Measurements from ENCODE around the gene CEP192.

CEP192 gene

GRCh38 chr18:13120255-13120654 is 129.1 kb downstream of the CEP192 start:
- Histone ChIP-seq H3K4me3 (ENCODE audit: low read depth, low read length) (no peak overlapping the region), H3K36me3 (ENCODE audit: control insufficient read depth in 2 of 2, insufficient read depth in 1 of 2, low read length in 2 of 2) (peaks cover 31 to 38% of the 10 kb centered on the region in 2 experiments), H3K27ac (ENCODE audit: extremely low read depth, low read depth, low read length) (no peak overlapping the region), H3K4me1 (ENCODE audit: control insufficient read depth, insufficient read depth, low read length) (no peaks in the 10 kb centered on the region), H3K9me3 (ENCODE audit: control insufficient read depth, insufficient read depth, low read depth, low read length) (no peaks in the 10 kb centered on the region)
- no peak for TF ChIP-seq HOXC10 (CRISPR knock-in tag; IDR thresholded peaks at IDR 0.05)
- TF ChIP-seq ZNF768 (tag by site-specific recombination; IDR thresholded peaks at IDR 0.05): no peak
- TF ChIP-seq ZNF37A (tag by site-specific recombination; IDR thresholded peaks at IDR 0.05): no peak
- TF ChIP-seq ZNF585B (tag by site-specific recombination; IDR thresholded peaks at IDR 0.05): no peak
- TF ChIP-seq BCL11A (tag by site-specific recombination; IDR thresholded peaks at IDR 0.05; ENCODE audit: low read depth): no peak
- TF ChIP-seq ZNF404 (tag by site-specific recombination; IDR thresholded peaks at IDR 0.05): no peak
- ChIA-PET POLR2A (no interaction called here), CTCF (no interaction called here)

GRCh38 chr18:13120983-13121441 is 129.8 kb downstream of the CEP192 start:
- peaks cover 29 to 34% of the 10 kb centered on the region in 2 experiments for H3K36me3 ChIP-seq (ENCODE audit: control insufficient read depth in 2 of 2, insufficient read depth in 1 of 2, low read length in 2 of 2)
- ChIA-PET POLR2A (no interaction called here), CTCF (interaction anchor here (0.6 to 1.9 kb wide), 3 partner anchors 8 to 38 kb away, joined by 3 to 6 read pairs (median 5); no protein-coding TSS in a partner anchor)
- no peak overlapping the region for H3K4me3 ChIP-seq (ENCODE audit: low read depth, low read length)
- no peaks in the 10 kb centered on the region for H3K4me1 ChIP-seq (ENCODE audit: control insufficient read depth, insufficient read depth, low read length)
- H3K9me3 ChIP-seq (ENCODE audit: control insufficient read depth, insufficient read depth, low read depth, low read length): no peaks in the 10 kb centered on the region
- no peak overlapping the region for H3K27ac ChIP-seq (ENCODE audit: extremely low read depth, low read depth, low read length)
- TF ChIP-seq ZNF426 (tag by site-specific recombination; IDR thresholded peaks at IDR 0.05): no peak
- TF ChIP-seq ZFP3 (tag by site-specific recombination; IDR thresholded peaks at IDR 0.05; ENCODE audit: low read depth): no peak
- TF ChIP-seq SCRT1 (tag by site-specific recombination; IDR thresholded peaks at IDR 0.05; ENCODE audit: borderline replicate concordance): no peak
- TF ChIP-seq ZNF311 (tag by site-specific recombination; IDR thresholded peaks at IDR 0.05; ENCODE audit: borderline replicate concordance): no peak
- no peak for TF ChIP-seq PRDM2 (tag by site-specific recombination; IDR thresholded peaks at IDR 0.05; ENCODE audit: borderline replicate concordance)
- TF ChIP-seq SP2 (tag by site-specific recombination; IDR thresholded peaks at IDR 0.05): no peak
- TF ChIP-seq BCL6B (tag by site-specific recombination; IDR thresholded peaks at IDR 0.05): no peak
- no peak for TF ChIP-seq ZSCAN16 (tag by site-specific recombination; IDR thresholded peaks at IDR 0.05)
- no peak for TF ChIP-seq ZNF658 (tag by site-specific recombination; IDR thresholded peaks at IDR 0.05)
- TF ChIP-seq ZNF302 (tag by site-specific recombination; IDR thresholded peaks at IDR 0.05; ENCODE audit: low read depth): no peak
- TF ChIP-seq PRDM4 (tag by site-specific recombination; IDR thresholded peaks at IDR 0.05): no peak
- TF ChIP-seq ZNF548 (tag by site-specific recombination; IDR thresholded peaks at IDR 0.05): no peak
- no peak for TF ChIP-seq TSHZ1 (tag by site-specific recombination; IDR thresholded peaks at IDR 0.05; ENCODE audit: borderline replicate concordance)
- TF ChIP-seq ZNF510 (tag by site-specific recombination; IDR thresholded peaks at IDR 0.05; ENCODE audit: insufficient replicate concordance): no peak
- TF ChIP-seq TCF7L2 (IDR thresholded peaks at IDR 0.05; ENCODE audit: borderline replicate concordance, low read depth, low read length): no peak
